GM12873 (cell line): Measurements from ENCODE around the gene SDC4.

Source experiments
- TF ChIP-seq, protein P1 (sequence below): IDR thresholded peaks from 2 replicates; pipeline ENCODE4 v1.5.1; 2012; ENCODE audit warnings: low read depth, mild to moderate bottlenecking, moderate library complexity, low read length, control low read depth; ENCODE audit not compliant: insufficient read depth; ENCODE audit errors: missing control alignments

Gene SDC4

DNA sequence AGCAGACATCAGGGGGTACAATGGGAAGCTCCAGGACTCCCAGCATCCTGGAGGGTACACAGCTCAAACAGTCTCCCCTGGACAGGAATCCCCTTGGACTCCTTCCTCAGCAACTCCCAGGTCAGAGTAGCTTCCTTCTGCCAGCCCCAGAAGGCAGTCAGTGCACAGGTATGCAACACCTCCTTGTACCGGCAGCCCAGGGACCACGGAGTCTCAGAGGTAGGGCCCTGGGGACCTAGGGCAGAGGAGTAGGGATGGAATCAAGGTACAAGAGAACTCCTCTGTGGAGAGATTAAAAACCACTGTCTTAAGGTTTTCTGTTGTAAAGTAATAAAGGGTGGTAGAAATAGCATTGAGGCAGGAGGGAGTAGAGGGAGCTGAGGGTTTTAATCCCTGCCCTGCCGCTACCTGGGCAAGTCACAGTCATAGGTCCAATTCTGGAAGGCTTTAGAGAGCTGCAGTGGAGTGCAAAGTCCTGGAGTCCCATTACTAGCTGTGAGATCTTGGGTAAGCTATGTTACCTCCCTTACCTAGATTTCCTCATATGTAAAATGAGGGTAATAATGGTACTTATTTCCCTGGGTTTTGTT lies 22.4 kb upstream of the SDC4 start:
- TF ChIP-seq, protein P1, sequence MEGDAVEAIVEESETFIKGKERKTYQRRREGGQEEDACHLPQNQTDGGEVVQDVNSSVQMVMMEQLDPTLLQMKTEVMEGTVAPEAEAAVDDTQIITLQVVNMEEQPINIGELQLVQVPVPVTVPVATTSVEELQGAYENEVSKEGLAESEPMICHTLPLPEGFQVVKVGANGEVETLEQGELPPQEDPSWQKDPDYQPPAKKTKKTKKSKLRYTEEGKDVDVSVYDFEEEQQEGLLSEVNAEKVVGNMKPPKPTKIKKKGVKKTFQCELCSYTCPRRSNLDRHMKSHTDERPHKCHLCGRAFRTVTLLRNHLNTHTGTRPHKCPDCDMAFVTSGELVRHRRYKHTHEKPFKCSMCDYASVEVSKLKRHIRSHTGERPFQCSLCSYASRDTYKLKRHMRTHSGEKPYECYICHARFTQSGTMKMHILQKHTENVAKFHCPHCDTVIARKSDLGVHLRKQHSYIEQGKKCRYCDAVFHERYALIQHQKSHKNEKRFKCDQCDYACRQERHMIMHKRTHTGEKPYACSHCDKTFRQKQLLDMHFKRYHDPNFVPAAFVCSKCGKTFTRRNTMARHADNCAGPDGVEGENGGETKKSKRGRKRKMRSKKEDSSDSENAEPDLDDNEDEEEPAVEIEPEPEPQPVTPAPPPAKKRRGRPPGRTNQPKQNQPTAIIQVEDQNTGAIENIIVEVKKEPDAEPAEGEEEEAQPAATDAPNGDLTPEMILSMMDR: no peak

DNA sequence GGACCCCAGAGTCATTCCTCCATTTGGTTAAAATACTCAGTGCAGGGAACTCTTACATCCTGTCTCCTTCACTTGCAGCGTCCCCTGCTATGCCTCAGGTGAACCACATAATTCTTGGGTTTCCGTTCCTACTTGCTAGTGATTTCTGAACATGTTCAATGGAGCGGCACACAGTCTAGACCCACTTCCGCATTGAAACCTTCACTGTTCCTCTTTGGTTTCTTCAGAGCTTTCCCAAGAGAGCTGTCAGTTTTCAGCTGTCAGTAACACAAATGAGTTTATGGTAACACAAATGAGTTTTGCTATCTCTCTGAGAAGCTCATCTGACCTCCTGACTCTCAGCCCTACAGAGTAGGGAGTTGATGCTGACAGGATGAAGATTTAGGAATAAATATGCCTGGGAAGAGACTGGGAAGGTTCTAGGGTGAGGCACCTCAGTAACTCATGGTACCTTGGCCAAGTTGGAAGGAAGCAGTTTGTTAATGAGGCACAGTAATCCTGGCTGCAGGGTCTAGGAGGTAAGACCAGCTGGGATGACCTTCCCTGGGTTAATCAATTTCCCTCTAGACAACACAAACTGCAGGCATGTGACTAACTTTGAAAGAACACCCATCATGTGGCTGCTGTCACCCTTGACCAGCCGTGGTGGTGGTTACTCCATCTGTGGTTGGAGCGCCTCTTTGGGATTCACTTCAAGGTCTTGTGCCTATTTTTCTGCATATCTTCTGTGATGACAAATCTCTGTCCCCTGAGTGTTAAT lies 20.2 kb upstream of the SDC4 start:
- TF ChIP-seq, protein P1: no peak

DNA sequence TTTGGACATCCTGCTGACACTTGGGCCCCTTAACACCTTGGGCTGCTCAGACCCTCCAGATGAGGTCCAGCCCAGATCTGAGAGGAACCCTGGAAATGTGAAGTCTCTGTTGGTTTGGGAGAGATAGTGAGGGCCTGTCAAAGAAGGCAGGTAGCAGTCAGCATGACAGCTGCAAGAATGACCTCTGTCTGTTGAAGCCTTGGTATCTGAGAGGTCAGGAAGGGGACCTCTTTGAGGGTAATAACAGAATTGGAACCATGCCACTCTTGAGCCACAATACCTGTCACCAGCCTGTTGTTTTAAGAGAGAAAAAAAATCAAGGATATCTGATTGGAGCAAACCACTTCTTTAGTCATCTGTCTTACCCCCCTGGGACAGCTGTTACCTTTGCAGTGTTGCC lies 18.9 kb upstream of the SDC4 start:
- TF ChIP-seq, protein P1: no peak

DNA sequence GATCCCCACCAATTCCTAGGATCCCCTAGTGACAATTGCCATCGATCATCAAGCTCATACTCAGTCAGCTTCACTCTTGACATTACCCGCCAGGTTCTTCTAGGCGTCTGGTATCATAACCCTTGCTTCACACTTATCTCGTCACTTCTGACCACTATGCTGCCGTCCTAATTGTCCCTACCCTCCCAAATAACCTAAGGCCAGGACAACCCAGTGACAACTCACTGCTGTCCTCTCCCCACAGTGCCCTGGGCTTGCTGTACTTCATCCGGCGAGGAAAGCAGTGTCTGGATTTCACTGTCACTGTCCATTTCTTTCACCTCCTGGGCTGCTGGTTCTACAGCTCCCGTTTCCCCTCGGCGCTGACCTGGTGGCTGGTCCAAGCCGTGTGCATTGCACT lies 18.4 kb upstream of the SDC4 start:
- TF ChIP-seq, protein P1: no peak

DNA sequence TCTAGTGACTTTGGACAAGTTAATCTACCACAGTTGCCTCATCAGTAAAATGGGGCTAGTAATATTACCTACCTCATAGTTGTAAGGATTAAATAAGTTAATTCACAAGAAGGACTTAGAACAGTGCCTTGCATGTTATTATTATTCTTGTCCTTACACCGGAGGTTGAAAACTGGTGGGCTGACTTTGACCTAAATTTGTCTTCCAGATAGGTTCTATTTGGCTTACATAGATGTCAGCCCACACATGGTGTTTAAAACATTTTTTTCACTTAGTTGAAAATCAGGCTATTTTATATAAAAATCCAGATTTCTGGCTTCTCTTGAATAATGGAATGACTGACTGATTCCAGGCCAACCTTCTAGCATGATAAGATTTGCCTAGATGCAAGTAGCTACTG lies 18.0 kb upstream of the SDC4 start:
- TF ChIP-seq, protein P1: no peak

DNA sequence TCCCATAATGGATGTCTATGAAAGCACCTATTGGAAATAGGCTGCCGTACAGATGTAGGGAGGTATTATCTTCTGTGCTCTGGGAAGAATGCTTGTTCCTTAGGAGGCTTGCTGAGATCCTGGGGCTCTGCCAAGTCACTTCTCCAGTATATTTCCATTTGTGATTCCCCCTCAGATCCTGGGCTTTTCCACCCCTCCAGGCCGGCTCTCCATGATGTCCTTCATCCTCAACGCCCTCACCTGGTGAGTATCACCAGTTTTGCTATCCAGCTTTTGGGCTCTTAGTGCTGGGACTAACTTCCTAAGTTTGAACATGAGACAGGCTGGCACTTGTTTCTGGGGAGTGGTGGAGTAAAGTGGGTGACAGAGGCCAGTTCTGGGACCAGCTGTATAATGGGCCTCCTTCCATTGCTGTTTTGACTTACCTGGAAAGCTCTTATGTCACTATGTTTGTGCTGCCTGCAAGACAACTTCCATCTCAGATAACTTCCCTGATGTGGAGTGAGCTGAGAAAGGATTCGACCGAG lies 17.3 kb upstream of the SDC4 start:
- TF ChIP-seq, protein P1: no peak

DNA sequence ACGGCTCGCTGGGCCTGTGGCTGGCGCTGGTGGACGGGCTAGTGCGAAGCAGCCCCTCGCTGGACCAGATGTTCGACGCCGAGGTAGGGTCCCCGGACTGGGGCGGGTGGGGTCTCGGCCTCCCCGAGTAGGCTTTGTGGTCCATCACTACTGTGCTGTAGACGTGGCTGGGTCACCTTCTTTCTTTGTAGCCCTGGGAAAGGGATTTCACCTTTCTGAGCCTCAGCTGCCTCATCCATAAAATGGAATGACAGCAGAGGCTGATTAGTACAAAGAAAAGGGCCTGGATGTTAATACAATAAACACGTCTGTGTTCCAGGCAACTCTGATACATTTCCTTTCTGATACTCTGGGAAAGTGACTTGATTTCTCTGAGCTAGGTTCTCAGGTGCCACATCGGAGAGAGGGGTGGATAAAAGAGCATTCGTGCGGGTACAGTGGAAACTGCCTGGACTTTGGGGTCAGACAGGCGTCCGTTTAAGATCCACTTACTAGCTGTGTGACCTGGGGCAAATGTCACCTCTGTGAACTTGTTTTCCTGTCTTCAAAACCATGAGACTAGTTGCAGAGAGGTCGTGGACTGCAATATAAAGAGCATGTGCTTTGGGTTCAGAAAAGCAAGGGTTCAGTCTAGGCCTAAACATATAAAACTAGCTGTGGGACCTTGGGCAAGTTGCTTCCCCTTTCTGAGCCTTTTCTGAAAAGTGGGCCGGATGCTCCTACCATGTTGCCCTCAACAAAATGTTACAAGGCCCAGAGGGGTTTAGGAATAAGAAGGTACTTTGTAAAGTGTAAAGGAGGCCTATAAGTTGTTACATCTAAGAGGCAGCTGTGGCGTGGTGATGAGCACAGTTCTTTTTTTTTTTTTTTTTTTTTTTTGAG lies 15.6 kb upstream of the SDC4 start:
- TF ChIP-seq, protein P1: no peak
